Skeletal muscle satellite cell (primary cell): ENCODE results near the gene IGLL5.
"Not testable (repeated sequence)": the region's sequence is repeated elsewhere in the genome, so short reads cannot be mapped to it uniquely, and the experiment has no call there.

Experiments
- H3K27me3 ChIP-seq: 2 replicates; pipeline ENCODE4 v1.7.0; 2013; ENCODE audit warnings: low read length; ENCODE audit not compliant: control insufficient read depth, insufficient read depth
- H3K36me3 ChIP-seq: 2 replicates; pipeline ENCODE4 v1.7.0; 2013; ENCODE audit warnings: mild to moderate bottlenecking, control low read depth, low read length; ENCODE audit not compliant: insufficient read depth
- H3K4me1 ChIP-seq: 2 replicates; pipeline ENCODE4 v1.7.0; 2013; ENCODE audit warnings: low read length; ENCODE audit not compliant: control insufficient read depth, insufficient read depth
- H3K4me2 ChIP-seq: 2 replicates; pipeline ENCODE4 v1.7.0; 2013; ENCODE audit warnings: mild to moderate bottlenecking, low read length
- H3K4me3 ChIP-seq: 2 replicates; pipeline ENCODE4 v1.7.0; 2013; ENCODE audit warnings: low read length
- H3K9ac ChIP-seq: 2 replicates; pipeline ENCODE4 v1.7.0; 2013; ENCODE audit warnings: mild to moderate bottlenecking, low read depth, low read length, moderate library complexity
- H3K9me3 ChIP-seq: replicated peaks from 2 replicates; pipeline ENCODE4 v1.7.0; 2013; ENCODE audit warnings: mild to moderate bottlenecking, control low read depth, low read length

IGLL5 gene

GRCh38 chr22:22899342-22900080 lies 11.9 kb downstream of the IGLL5 start:
- not testable (repeated sequence) for H3K4me1 ChIP-seq, H3K4me2 ChIP-seq, H3K9me3 ChIP-seq, H3K4me3 ChIP-seq, H3K36me3 ChIP-seq, H3K9ac ChIP-seq
- H3K27me3 ChIP-seq = peaks cover 34% of the 10 kb centered on the region

- not testable (repeated sequence) for H3K4me1 ChIP-seq, H3K9ac ChIP-seq, H3K4me3 ChIP-seq, H3K4me2 ChIP-seq, H3K9me3 ChIP-seq, H3K36me3 ChIP-seq
- peaks cover 34% of the 10 kb centered on the region for H3K27me3 ChIP-seq
These were observed 13.1 kb downstream of the IGLL5 start for GRCh38 chr22:22900527-22901205.

GRCh38 chr22:22901578-22902218 lies 14.1 kb downstream of the IGLL5 start:
- H3K4me2 ChIP-seq = no peak overlapping the region
- H3K9me3 ChIP-seq = no peaks in the 10 kb centered on the region
- no peaks in the 10 kb centered on the region for H3K4me1 ChIP-seq
- no peak overlapping the region for H3K4me3 ChIP-seq
- H3K36me3 ChIP-seq = no peaks in the 10 kb centered on the region
- H3K9ac ChIP-seq = no peak overlapping the region
- H3K27me3 ChIP-seq = peaks cover 29% of the 10 kb centered on the region

- Histone ChIP-seq H3K9ac (no peak overlapping the region), H3K4me1 (no peaks in the 10 kb centered on the region), H3K27me3 (peaks cover 24% of the 10 kb centered on the region), H3K36me3 (no peaks in the 10 kb centered on the region), H3K4me2 (no peak overlapping the region), H3K9me3 (no peaks in the 10 kb centered on the region), H3K4me3 (no peak overlapping the region)
These were observed 14.8 kb downstream of the IGLL5 start for GRCh38 chr22:22902247-22903001.

- Histone ChIP-seq H3K9ac (no peak overlapping the region), H3K4me1 (no peaks in the 10 kb centered on the region), H3K4me3 (no peak overlapping the region), H3K9me3 (no peaks in the 10 kb centered on the region), H3K4me2 (no peak overlapping the region), H3K36me3 (no peaks in the 10 kb centered on the region), H3K27me3 (peaks cover 18% of the 10 kb centered on the region)
These were observed 15.8 kb downstream of the IGLL5 start for GRCh38 chr22:22903355-22903777.

GRCh38 chr22:22903781-22904192 lies 16.2 kb downstream of the IGLL5 start:
- not testable (repeated sequence) for H3K4me2 ChIP-seq, H3K4me1 ChIP-seq, H3K9me3 ChIP-seq, H3K36me3 ChIP-seq, H3K9ac ChIP-seq, H3K4me3 ChIP-seq
- peaks cover 18% of the 10 kb centered on the region for H3K27me3 ChIP-seq

GRCh38 chr22:22904736-22905135 lies 17.1 kb downstream of the IGLL5 start:
- not testable (repeated sequence) for H3K36me3 ChIP-seq, H3K9me3 ChIP-seq, H3K4me3 ChIP-seq, H3K9ac ChIP-seq, H3K4me2 ChIP-seq, H3K4me1 ChIP-seq
- H3K27me3 ChIP-seq = peaks cover 23% of the 10 kb centered on the region

- H3K27me3 ChIP-seq = peaks cover 35% of the 10 kb centered on the region
- not testable (repeated sequence) for H3K4me2 ChIP-seq, H3K9ac ChIP-seq, H3K4me3 ChIP-seq, H3K4me1 ChIP-seq, H3K36me3 ChIP-seq, H3K9me3 ChIP-seq
These were observed 18.8 kb downstream of the IGLL5 start for GRCh38 chr22:22906391-22906790.

GRCh38 chr22:22906907-22907550 lies 19.4 kb downstream of the IGLL5 start:
- Histone ChIP-seq H3K4me1 (no peaks in the 10 kb centered on the region), H3K27me3 (peaks cover 33% of the 10 kb centered on the region), H3K9me3 (no peaks in the 10 kb centered on the region), H3K36me3 (no peaks in the 10 kb centered on the region), H3K4me3 (no peak overlapping the region), H3K4me2 (no peak overlapping the region), H3K9ac (no peak overlapping the region)

GRCh38 chr22:22907551-22908494 lies 20.2 kb downstream of the IGLL5 start:
- Histone ChIP-seq H3K9me3 (no peaks in the 10 kb centered on the region), H3K4me3 (no peak overlapping the region), H3K27me3 (peaks cover 26% of the 10 kb centered on the region), H3K4me1 (no peaks in the 10 kb centered on the region), H3K36me3 (no peaks in the 10 kb centered on the region), H3K4me2 (no peak overlapping the region), H3K9ac (no peak overlapping the region)
